Breast epithelium (tissue), 3 donors: ENCODE data around the gene OLFML2A.

ENCODE experiments used
- POLR2A ChIP-seq: fragments of 450-650 bp; IDR thresholded peaks from one replicate; pipeline ENCODE4 v1.6.1; 2016; ENCODE audit warnings: antibody characterized with exemption, mild to moderate bottlenecking, moderate library complexity
- TF ChIP-seq, protein P1 (sequence below), 3 donors: fragments of 450-650 bp; IDR thresholded peaks; one replicate each; pipeline ENCODE4 v1.5.1; 2016 to 2017; ENCODE audit warnings: antibody characterized with exemption in 3 of 3, mild to moderate bottlenecking in 3 of 3, moderate library complexity in 3 of 3

DNA sequence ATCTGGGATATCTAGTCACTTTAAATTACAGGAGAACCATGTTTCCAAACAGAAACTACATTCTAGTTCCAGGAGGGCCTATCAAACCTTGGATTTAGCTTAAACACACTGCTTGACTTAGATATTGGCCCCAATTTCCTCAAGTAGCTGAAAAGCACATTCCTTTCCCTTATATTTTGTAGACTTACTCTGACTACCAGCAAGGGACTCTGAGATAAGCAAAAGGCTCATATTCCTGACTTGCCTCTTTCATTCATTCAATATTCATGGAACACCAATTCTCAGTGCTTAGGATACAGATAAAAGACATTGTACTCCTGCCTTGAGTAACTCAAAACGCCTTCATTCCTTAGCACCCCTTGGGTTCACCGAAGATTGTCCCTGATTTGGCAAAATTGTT, 17.6 kb upstream of the OLFML2A start:
- TF ChIP-seq, protein P1, sequence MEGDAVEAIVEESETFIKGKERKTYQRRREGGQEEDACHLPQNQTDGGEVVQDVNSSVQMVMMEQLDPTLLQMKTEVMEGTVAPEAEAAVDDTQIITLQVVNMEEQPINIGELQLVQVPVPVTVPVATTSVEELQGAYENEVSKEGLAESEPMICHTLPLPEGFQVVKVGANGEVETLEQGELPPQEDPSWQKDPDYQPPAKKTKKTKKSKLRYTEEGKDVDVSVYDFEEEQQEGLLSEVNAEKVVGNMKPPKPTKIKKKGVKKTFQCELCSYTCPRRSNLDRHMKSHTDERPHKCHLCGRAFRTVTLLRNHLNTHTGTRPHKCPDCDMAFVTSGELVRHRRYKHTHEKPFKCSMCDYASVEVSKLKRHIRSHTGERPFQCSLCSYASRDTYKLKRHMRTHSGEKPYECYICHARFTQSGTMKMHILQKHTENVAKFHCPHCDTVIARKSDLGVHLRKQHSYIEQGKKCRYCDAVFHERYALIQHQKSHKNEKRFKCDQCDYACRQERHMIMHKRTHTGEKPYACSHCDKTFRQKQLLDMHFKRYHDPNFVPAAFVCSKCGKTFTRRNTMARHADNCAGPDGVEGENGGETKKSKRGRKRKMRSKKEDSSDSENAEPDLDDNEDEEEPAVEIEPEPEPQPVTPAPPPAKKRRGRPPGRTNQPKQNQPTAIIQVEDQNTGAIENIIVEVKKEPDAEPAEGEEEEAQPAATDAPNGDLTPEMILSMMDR (IDR thresholded peaks at IDR 0.05): no peak
- no peak for TF ChIP-seq POLR2A
